Measurements from ENCODE around the gene MAPK9.

DNA sequence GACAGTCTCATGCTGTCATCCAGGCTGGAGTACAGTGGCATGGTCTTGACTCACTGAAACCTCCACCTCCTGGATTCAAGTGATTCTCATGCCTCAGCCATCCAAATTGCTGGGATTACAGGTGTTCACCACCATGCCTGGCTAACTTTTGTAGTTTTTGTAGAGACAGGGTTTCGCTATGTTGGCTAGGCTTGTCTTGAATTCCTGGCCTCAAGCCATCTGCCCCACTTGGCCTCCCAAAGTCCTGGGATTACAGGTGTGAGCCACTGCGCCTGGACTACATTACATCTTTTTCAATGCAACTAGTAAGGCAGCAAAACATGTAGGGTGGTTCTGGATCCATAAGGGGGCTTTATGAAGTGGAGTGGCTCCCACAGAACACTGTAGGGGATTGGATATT is 53.3 kb downstream of the MAPK9 start:
- TF ChIP-seq, protein P1, sequence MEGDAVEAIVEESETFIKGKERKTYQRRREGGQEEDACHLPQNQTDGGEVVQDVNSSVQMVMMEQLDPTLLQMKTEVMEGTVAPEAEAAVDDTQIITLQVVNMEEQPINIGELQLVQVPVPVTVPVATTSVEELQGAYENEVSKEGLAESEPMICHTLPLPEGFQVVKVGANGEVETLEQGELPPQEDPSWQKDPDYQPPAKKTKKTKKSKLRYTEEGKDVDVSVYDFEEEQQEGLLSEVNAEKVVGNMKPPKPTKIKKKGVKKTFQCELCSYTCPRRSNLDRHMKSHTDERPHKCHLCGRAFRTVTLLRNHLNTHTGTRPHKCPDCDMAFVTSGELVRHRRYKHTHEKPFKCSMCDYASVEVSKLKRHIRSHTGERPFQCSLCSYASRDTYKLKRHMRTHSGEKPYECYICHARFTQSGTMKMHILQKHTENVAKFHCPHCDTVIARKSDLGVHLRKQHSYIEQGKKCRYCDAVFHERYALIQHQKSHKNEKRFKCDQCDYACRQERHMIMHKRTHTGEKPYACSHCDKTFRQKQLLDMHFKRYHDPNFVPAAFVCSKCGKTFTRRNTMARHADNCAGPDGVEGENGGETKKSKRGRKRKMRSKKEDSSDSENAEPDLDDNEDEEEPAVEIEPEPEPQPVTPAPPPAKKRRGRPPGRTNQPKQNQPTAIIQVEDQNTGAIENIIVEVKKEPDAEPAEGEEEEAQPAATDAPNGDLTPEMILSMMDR (conservative IDR thresholded peaks at IDR 0.05; ENCODE audit: low read length), result no peak
- no peak for TF ChIP-seq EZH2phosphoT487 (IDR thresholded peaks at IDR 0.05; ENCODE audit: borderline replicate concordance)

Measured in Loucy (cell line).